Measurements from ENCODE around the gene ZBED2.

DNA sequence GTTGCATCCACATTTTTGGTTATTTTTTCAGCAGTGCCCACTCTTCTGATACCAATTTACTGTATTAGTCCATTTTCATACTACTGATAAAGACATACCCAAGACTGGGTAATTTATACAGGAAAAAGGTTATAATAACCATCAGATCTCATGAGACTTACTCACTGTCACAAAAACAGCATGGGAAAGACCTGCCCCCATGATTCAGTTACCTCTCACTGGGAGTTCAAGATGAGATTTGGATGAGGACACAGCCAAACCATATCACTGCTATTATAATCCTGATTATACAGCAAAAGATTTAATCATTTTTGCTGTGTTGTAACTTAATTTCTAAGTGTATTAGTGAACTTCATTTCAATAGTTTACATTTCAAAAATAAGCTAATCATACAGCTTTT, 6.6 kb downstream of the ZBED2 start:
- TF ChIP-seq, protein P1, sequence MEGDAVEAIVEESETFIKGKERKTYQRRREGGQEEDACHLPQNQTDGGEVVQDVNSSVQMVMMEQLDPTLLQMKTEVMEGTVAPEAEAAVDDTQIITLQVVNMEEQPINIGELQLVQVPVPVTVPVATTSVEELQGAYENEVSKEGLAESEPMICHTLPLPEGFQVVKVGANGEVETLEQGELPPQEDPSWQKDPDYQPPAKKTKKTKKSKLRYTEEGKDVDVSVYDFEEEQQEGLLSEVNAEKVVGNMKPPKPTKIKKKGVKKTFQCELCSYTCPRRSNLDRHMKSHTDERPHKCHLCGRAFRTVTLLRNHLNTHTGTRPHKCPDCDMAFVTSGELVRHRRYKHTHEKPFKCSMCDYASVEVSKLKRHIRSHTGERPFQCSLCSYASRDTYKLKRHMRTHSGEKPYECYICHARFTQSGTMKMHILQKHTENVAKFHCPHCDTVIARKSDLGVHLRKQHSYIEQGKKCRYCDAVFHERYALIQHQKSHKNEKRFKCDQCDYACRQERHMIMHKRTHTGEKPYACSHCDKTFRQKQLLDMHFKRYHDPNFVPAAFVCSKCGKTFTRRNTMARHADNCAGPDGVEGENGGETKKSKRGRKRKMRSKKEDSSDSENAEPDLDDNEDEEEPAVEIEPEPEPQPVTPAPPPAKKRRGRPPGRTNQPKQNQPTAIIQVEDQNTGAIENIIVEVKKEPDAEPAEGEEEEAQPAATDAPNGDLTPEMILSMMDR (IDR thresholded peaks at IDR 0.05), result no peak
- TF ChIP-seq POLR2A (IDR thresholded peaks at IDR 0.05), result no peak

All from breast epithelium (tissue), 3 donors.